ENCODE results near the gene TOMM70.
"Not testable (repeated sequence)": the region's sequence is repeated elsewhere in the genome, so short reads cannot be mapped to it uniquely, and the experiment has no call there.

TOMM70 gene

GRCh38 chr3:100333970-100334487, 66.9 kb downstream of the TOMM70 start:
- H3K4me3 ChIP-seq (ENCODE audit: low read length), result peak overlapping the region; percentile 91; the same call in 1 of the 2 replicates
- TF ChIP-seq ZNF274 (IDR thresholded peaks at IDR 0.05; ENCODE audit: low read depth, low read length), result no peak

GRCh38 chr3:100333051-100333450, 67.8 kb downstream of the TOMM70 start:
- no peak overlapping the region for H3K4me3 ChIP-seq (ENCODE audit: low read length)
- TF ChIP-seq ZNF274 (IDR thresholded peaks at IDR 0.05; ENCODE audit: low read depth, low read length), result no peak

- H3K4me3 ChIP-seq (ENCODE audit: low read length), result no peak overlapping the region
- TF ChIP-seq ZNF274 (IDR thresholded peaks at IDR 0.05; ENCODE audit: low read depth, low read length), result no peak
Observed at GRCh38 chr3:100331660-100332059, 69.2 kb downstream of the TOMM70 start.

- H3K4me3 ChIP-seq (ENCODE audit: low read length), result no peak overlapping the region
- TF ChIP-seq ZNF274 (IDR thresholded peaks at IDR 0.05; ENCODE audit: low read depth, low read length), result no peak
Observed at GRCh38 chr3:100330651-100331050, 70.2 kb downstream of the TOMM70 start.

GRCh38 chr3:100329800-100330489, 70.9 kb downstream of the TOMM70 start:
- TF ChIP-seq ZNF274 (IDR thresholded peaks at IDR 0.05; ENCODE audit: low read depth, low read length), result no peak

GRCh38 chr3:100327377-100327776, 73.5 kb downstream of the TOMM70 start:
- not testable (repeated sequence) for H3K4me3 ChIP-seq (ENCODE audit: low read length)

More at GRCh38 chr3:100329800-100330489, 70.9 kb downstream of the TOMM70 start:
- no peak overlapping the region for H3K4me3 ChIP-seq (ENCODE audit: low read length)

- TF ChIP-seq ZNF274 (IDR thresholded peaks at IDR 0.05; ENCODE audit: low read depth, low read length), result no peak
- no peak overlapping the region for H3K4me3 ChIP-seq (ENCODE audit: low read length)
Observed at GRCh38 chr3:100325827-100326226, 75.1 kb downstream of the TOMM70 start.

GRCh38 chr3:100324044-100324443, 76.8 kb downstream of the TOMM70 start:
- H3K4me3 ChIP-seq (ENCODE audit: low read length), result no peak overlapping the region
- no peak for TF ChIP-seq ZNF274 (IDR thresholded peaks at IDR 0.05; ENCODE audit: low read depth, low read length)

GRCh38 chr3:100319951-100320350, 80.9 kb downstream of the TOMM70 start:
- TF ChIP-seq ZNF274 (IDR thresholded peaks at IDR 0.05; ENCODE audit: low read depth, low read length), result no peak

GRCh38 chr3:100317912-100318311, 83.0 kb downstream of the TOMM70 start:
- no peak overlapping the region for H3K4me3 ChIP-seq (ENCODE audit: low read length)
- TF ChIP-seq ZNF274 (IDR thresholded peaks at IDR 0.05; ENCODE audit: low read depth, low read length), result no peak

More at GRCh38 chr3:100319951-100320350, 80.9 kb downstream of the TOMM70 start:
- no peak overlapping the region for H3K4me3 ChIP-seq (ENCODE audit: low read length)

GRCh38 chr3:100316641-100317069, 84.2 kb downstream of the TOMM70 start:
- H3K4me3 ChIP-seq (ENCODE audit: low read length), result no peak overlapping the region
- TF ChIP-seq ZNF274 (IDR thresholded peaks at IDR 0.05; ENCODE audit: low read depth, low read length), result no peak
